C4-2B (cell line): ENCODE measurements around the gene RRP12.
"Not testable (repeated sequence)": the region's sequence is repeated elsewhere in the genome, so short reads cannot be mapped to it uniquely, and the experiment has no call there.

Source experiments
- H3K27ac ChIP-seq: fragments of 450-650 bp; 2 replicates; pipeline ENCODE4 v1.5.1; 2017
- CTCF ChIP-seq: fragments of 450-650 bp; conservative IDR thresholded peaks from 2 replicates; pipeline ENCODE4 v1.5.1; 2017; ENCODE audit warnings: mild to moderate bottlenecking
- ZFX ChIP-seq: fragments of 450-650 bp; IDR thresholded peaks from 2 replicates; pipeline ENCODE4 v1.6.1; 2017

RRP12 gene

GRCh38 chr10:97416565-97416964 is 15.4 kb upstream of the RRP12 start:
- no peak for TF ChIP-seq CTCF
- TF ChIP-seq ZFX, result no peak
- no peak overlapping the region for H3K27ac ChIP-seq

DNA sequence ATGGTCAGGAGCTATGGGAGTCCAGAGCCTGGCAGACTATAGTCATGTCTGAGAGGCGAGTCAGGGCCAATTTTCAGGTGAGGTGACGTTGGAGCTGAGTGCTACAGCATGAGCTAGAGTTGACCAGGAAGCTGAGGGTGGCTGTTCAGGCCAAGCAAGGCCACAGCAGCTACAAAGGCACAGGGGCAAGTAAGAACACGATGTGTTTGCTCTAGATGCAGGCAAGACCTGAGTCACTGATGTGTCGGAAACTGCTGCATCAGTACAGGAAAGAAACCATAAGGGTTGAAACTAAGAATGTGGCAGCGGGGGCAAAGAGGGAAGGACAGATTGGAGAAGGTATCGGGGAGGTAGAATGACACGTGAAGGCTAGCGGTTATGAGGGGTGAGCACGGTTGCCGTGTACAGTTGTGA is 11.8 kb upstream of the RRP12 start:
- TF ChIP-seq ZFX (no peak), CTCF (no peak)
- no peak overlapping the region for H3K27ac ChIP-seq

DNA sequence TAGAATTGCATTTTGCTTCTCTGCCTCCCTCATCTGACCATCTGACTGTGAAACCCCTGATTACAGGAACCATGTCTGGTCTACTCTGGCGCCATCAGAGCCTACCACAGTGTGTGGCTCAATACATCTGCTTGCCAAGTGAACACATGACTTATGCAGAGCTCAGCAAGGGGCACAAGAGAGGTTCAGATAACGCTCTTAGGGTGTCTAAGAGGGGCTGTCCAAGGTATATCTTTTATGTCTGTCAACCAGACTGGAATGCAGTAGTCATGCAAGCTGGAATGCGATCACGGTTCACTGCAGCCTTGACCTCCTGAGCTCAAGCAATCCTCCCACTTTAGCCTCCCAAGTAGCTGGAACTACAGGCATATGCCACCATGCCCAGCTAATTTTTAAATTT is 10.3 kb upstream of the RRP12 start:
- no peak overlapping the region for H3K27ac ChIP-seq

DNA sequence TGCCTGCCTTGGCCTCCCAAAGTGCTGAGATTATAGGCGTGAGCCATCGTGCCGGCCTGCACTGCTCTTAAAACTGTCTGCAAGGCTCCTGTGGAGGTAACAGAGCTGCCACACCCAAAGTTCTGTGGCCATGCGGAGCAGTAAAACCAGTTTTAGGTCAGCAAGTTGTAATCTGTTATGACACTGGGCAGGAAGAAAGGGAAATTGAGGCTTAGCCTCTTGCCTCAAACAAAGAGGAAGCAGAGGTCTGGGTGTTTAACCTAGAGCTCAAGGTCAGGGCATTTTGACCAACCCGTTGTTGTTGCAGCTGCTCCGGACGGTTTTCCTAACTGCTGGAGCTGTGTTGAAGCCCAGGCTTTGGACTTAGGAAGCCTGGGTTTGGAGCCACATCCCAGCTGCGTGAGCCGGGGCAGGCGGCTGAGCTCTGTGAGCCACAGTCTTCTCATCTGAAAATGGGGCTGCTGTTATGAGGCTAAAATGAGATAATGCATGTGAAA is 7.4 kb upstream of the RRP12 start:
- TF ChIP-seq ZFX, result no peak
- no peak for TF ChIP-seq CTCF
- H3K27ac ChIP-seq, result peak overlapping the region; percentile 15

More for the DNA sequence above, 10.3 kb upstream of the RRP12 start:
- TF ChIP-seq CTCF, result no peak
- no peak for TF ChIP-seq ZFX

DNA sequence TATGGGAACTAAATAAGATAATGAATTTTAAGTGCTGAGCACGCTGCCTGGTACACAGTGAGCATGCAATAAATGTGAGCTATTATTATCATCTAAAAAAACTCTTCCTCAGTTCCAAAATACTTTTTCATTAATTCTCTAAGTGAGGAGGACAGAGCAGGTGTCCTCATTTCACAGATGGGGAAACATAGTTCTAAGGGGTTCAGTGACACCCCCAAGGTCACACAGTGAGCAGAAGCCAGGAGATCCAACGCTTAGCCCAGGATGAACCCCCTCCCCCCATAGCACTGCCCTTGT is 6.8 kb upstream of the RRP12 start:
- H3K27ac ChIP-seq, result peak overlapping the region; percentile 15

DNA sequence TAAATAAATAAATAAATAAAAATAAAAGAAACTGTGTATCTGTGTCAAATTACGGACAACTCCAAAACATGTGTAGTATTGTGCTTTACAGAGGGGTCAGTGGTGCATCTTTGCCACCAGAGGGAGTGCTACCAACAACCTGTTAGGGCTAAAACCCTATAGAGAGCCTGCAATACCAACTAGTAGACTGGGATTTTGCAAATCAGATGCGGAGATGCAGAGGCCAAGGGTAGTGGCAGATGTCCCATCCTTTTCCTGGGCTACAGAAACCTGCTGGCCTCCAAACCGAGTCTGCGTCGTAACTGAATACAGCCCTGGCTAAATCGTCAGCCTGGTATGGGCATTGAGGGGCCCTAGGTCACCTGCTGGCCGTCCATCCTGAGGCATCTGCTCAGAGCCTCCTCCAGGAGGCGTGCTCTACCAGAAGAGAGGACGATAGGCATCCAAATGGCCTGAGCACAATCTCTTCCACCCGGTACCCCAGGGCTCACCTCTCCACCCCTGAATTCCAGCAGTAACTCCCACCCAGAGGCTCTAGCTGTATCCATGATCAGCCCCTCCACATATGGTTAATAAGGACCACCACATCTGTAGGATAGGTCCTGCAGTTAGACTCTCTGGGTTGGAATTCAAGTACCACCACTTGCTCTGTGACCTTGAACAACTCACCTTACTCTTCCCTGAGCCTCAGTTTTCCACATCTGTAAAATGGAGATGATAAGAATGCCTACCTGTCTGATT is 6.2 kb upstream of the RRP12 start:
- TF ChIP-seq CTCF, result peak; percentile 93
- no peak for TF ChIP-seq ZFX
- no peak overlapping the region for H3K27ac ChIP-seq

More for the DNA sequence above, 6.8 kb upstream of the RRP12 start:
- TF ChIP-seq CTCF, result no peak
- no peak for TF ChIP-seq ZFX

DNA sequence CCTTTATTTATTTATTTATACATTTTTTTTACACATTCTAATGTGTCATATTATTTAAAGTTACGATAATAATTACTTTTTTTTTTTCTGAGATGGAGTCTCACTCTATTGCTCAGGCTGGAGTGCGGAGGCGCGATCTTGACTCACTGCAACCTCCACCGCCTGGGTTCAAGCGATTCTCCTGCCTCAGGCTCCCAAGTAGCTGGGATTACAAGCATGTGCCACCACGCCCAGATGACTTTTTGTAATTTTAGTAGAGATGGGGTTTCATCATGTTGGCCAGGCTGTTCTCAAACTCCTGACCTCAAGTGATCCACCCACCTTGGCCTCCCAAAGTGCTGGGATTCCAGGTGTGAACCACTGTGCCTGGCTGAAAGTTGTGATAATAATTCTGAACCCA is 5.3 kb upstream of the RRP12 start:
- not testable (repeated sequence) for H3K27ac ChIP-seq

DNA sequence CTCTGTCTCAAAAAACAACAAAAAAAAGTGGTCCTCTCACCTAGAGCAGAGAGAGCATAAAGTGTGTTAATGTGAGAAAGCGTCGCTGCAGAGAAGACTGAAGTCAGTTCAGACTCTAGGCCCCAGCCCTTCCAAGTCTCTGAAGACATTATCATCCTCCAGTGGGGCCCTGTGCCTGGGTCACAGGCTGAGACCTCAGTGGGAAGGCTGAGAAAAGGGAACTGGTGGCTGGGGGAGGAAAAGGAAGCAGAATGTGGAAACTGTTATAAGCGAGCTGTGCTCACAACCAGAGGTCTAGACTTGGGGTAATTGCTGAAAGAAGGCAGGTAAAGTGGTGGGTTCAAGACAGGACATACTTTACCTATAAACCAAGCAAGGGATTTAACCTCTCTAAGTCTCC is 4.9 kb upstream of the RRP12 start:
- H3K27ac ChIP-seq, result no peak overlapping the region
- TF ChIP-seq CTCF (no peak), ZFX (no peak)
